ENCODE measurements around the gene YES1.
A peak's percentile ranks its signal among the peaks of the same experiment; 100 is the strongest.
"Not testable (repeated sequence)": the region's sequence is repeated elsewhere in the genome, so short reads cannot be mapped to it uniquely, and the experiment has no call there.

The YES1 gene

DNA sequence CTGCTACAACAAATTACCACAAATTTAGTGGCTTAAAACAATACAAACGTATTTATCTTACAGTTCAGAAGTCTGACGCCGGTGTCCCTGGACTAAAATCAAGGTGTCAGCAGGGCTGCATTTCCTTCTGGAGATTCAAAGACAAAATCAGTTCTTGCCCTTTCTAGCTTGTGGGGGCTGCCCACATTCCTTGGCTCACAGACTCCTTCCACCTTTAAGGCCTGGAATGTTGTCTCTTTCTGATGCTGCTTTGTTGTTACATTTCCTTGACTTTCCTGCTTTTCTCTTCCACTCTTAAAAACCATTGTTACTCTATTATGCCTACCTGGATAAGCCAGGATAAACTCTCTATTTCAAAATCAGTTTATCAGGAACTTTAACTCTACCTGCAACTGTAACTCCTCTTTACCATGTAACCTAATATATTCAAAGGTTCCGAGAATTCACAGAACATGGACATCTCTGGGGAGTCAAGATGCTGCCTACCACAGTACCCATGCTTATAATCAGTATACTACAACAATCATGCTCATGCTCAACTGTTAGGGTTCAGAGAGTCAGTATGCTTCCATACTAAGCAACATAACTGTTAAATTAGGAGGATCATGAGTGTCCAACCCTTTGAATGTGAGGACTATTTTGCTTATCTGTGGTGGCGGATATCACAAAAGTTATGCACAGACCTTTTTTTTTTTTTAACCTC, 27.4 kb downstream of the YES1 start:
- no peak for DNase-seq (ENCODE audit: low spot score)

DNA sequence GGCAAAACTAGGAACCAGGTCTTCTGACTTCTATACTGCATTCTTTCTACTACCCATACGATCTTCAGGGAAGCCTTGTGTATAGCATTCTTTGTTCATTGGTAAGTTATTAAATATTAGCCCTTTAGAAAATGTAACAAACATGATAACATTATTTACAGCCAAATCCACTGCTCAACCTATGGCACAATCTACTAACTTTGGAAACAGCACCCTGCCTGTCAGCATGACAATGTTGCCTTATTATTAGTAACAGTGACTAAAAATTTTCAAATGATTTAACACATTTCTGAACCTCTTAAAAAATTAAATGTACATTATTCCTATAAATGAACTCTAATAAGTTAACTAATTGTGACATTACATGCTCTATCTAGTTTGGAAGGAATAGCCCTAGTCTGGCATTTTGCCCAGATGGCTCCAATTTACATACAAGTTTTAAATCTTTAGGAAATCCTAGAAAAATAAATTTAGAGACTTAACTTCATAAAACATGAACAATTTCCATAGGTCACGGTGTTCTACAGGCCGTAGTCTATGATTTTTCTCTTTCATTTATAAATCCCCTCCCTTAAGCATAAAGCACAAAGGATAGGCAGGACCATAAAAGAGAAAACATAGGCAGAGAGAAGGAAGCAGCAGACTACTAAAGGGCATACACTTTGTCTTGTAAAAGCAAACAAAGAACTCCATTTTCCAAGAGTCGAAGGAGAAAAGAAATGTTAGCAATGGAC, 33.7 kb downstream of the YES1 start:
- no peak for DNase-seq (ENCODE audit: low spot score)

DNA sequence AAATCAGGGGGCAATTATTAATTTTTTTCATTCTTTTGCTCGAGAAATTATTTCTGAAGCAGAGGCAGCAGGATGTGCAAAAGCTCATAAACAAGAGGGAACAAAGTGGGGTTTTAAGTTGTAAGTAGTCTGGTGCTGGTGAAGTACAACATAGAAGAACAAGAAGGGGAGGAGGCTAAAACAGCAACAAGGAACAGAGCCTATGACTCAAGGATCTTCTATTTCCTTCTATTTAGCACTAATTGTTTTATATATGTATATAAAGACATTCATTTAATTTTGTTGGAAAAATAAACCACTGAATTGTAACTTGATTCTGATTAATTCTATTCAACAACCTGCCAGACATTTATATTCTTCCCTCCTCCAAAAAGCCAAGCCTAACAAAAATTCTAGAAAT, 35.0 kb downstream of the YES1 start:
- peak; percentile 14 for DNase-seq (ENCODE audit: low spot score)

DNA sequence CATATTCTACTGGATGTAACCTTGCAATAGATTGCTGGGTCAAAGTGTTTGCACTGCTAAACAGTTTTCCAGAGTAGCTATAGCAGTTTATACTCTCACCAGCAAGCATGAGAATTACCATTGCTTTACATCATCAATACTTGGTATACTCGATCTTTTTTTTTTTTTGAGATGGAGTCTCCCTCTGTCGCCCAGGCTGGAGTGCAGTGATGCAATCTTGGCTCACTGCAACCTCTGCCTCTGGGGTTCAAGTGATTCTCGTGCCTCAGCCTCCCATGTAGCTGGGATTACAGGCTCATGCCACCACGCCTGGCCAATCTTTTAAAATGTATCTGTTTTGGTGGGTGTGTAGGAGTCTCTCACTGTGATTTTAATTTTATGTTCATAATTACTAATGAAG, 36.0 kb downstream of the YES1 start:
- not testable (repeated sequence) for DNase-seq (ENCODE audit: low spot score)

DNA sequence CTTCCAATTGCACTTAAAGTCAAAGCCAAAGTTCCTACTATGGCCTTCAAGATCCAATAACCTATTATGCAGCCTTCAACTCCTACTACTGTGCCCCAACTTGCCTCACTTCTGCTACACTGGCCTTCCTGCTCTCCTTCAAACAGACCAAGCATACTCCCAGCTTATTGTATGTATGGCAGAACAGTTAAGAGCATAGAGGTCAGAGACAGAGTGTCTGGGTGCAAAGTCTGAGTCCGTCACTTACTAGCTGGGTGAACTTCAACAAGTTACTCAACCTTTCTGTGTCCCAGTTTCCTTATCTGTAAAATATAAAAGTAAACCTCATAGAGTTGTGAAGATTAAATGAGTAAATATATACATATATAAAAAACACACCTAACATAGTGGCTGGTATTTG, 37.2 kb downstream of the YES1 start:
- no peak for DNase-seq (ENCODE audit: low spot score)

DNA sequence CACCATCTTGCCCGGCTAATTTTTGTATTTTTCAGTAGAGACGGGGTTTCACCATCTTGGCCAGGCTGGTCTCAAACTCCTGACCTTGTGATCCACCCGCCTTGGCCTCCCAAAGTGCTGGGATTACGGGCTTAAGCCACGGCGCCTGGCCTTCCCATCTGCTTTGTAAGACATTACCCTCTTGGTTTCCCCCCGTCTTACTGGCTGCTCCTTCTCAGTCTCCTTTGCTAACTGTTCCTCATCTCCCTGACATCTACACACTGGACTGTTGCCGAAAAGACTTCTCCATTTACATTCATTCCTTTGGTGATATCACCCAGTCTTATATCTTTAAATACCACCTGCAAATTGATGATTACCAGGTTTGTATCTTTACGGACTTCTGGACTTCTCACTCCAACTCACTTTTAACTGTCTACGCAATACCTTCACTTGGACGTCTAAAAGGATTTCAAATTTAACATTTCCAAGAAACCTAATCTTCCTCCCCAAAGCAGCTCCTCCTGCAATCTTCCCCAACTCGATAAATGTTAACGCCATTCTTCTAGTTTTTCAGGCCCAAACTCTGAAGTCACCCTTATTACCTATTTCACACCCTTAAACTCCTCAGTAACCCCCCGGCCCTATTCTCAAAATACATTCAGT, 37.9 kb downstream of the YES1 start:
- no peak for DNase-seq (ENCODE audit: low spot score)

DNA sequence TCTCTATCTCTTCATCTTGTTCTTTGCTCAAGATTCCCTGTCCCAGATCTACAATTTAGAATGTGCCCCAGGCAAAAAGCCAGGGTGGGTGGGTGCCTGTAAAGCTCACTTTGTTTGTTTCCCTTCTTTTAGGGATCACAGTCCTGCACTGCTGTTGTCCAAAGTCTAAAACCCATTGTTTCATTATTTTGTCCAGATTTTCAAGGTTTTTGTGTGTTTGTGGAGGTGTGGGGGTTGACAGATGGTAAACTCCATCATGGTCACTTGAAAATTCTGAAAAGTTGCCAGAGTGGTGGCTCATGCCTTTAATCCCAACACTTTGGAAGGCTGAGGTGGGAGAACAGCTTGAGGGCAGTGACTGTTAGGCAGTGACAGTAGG, 41.5 kb downstream of the YES1 start:
- DNase-seq (ENCODE audit: low spot score) = no peak

DNA sequence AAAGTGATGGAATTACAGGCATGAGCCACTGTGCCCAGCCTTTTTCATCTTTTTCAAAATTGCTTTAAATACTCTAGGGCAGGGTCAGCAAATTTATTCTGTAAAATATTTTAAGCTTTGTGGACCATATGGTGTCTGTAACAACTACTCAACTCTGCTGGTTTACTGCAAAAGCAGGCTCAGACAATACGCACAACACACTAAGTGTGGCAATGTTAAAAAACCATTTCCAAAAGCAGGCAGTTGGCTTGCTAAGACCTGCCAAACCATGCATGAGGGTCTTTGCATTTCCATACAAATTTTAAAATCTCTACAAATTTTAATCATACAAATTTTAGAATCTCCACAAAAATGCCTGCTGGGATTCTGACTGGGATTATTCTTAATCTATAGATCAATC, 44.1 kb downstream of the YES1 start:
- no peak for DNase-seq (ENCODE audit: low spot score)

DNA sequence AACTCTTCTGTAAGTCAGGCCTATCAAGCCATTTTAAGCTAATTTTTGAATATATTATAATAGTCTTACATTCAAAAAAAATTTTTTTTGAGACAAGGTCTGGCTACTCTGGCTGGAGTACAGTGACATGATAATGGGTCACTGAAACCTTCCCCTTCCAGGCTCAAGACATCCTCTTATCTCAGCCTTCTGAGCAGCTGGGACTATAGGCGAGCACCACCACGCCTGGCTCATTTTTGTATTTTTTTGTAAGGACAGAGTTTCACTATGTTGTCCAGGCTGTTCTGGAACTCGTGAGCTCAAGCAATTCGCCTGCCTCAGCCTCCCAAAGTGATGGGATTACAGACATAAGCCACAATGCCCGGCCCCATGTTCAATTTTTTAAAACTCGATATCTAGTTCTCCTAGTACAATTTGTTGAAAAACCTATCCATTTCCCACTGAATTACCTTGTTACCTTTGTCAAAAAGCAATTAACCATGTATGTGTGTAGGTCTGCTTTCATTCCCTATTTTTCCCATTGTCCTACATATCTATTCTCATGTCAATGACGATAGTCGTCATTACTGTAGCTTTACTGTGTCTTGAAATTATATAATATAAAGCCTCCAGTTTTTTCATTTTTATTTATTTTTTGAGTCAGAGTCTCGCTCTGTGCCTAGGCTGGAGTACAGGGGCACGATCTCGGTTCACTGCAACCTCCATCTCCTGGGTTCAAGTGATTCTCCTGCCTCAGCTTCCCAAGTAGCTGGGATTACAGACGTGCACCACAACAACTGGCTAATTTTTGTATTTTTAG, 44.8 kb downstream of the YES1 start:
- no peak for DNase-seq (ENCODE audit: low spot score)

DNA sequence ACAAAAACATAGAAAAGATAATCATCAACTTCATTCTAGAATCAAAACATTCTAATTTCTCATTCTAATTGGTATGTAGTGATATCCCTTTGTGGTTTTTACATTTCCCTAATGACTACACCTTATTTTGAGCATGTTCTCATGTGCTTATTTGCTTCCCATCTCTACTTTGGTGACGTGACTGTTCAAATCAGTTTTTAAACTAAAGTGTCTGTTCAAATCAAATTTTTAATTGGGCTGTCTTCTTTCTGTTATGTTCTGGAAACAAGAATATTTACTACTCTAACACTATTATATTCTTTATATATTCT, 45.5 kb downstream of the YES1 start:
- DNase-seq (ENCODE audit: low spot score) = no peak

DNA sequence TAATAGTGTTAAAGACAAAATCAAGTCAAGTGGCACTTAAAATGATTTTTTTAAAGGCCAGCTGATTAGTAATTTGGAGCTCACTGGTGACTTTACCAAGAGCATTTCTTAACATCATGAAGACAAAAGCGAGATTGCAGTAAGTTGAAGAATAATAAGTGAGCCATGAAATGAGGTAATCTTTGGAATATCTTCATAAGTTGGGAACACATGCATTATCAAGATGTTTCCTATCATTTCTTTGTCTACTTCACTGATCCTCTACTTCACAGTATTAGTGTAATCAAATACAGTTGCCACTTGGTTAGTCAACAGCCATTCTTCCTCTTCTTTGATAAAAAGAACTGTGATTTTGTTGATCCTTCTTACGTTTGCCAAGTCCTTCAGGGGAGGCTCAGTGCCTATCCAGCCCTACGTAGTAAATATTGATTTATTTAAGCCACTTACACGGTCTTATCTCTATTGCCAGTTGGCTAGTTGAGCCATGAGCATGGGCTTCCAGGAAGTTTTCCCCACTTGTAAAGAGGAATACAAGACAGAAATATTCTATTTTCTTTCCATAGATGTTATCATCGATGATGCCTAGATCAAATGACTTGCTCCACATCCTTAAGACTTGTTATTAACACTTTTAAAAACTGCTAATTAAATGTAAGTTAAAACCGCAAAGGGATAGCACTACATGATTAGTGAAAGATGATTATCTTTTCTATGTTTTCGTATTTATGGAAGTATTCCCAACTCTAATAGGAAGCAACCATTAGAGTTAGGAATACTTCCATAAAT, 46.1 kb downstream of the YES1 start:
- no peak for DNase-seq (ENCODE audit: low spot score)

DNA sequence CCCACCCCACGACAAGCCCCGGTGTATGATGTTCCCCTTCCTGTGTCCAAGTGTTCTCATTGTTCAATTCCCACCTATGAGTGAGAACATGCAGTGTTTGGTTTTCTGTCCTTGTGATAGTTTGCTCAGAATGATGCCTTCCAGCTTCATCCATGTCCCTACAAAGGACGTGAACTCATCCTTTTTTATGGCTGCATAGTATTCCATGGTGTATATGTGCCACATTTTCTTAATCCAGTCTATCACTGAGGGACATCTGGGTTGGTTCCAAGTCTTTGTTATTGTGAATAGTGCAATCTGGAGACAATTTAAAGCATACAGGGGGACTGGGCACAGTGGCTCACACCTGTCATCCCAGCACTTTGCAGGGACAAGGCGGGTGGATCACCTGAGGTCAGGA, 52.2 kb downstream of the YES1 start:
- not testable (repeated sequence) for DNase-seq (ENCODE audit: low spot score)

DNA sequence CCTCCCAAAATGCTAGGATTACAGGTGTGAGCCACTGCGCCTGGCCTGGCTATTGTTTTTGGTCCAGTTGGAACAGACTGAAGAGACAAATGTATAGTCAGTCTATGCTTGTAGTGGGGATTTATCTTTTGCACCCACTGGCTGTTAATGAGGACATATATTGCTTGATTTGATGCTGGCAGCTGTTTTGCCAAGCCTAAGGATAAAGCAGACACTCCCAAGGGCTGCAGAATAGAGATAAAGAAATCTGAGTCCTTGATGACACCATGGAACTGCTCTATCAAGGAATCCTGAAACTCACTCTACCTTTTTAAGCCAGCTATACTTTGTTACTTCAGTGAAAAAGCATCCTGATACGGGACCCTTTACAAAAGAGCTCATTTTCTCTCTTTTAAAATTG, 56.5 kb downstream of the YES1 start:
- DNase-seq (ENCODE audit: low spot score) = no peak

DNA sequence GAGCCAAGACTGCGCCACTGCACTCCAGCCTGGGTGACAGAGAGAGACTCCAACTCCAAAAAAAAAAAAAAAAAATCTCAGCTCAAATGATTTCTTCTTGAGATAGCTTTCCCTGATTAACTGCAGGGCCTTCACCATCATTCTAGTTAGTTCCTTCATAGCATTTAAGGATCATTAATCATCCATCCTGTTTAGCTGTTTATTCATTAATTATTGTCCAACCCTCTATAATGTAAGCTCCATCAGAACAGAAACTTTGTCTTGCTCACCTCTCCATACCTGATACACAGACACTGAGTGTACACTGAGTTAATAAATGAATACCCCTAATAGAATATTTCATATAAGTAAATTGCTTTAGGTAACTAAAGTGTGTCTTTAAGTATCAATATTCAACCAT, 57.4 kb downstream of the YES1 start:
- DNase-seq (ENCODE audit: low spot score) = no peak

DNA sequence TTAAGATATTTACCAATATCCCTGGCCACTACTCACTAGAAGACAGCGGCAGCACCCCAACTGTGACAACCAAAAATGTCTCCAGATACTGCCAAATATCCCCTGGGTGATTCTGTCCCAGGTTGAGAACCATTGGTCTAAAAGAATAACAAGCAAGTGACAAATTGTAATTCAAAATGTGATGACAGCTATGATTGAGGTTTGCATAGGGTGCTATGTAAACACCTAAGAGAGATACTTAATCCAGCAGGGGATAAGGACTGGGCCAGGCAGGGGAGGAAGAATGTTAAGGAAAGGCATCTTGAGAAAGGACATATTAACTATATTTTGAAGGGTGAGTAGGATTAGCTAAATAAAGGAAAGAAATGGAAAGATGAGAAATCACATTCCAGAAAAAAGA, 61.6 kb downstream of the YES1 start:
- no peak for DNase-seq (ENCODE audit: low spot score)

DNA sequence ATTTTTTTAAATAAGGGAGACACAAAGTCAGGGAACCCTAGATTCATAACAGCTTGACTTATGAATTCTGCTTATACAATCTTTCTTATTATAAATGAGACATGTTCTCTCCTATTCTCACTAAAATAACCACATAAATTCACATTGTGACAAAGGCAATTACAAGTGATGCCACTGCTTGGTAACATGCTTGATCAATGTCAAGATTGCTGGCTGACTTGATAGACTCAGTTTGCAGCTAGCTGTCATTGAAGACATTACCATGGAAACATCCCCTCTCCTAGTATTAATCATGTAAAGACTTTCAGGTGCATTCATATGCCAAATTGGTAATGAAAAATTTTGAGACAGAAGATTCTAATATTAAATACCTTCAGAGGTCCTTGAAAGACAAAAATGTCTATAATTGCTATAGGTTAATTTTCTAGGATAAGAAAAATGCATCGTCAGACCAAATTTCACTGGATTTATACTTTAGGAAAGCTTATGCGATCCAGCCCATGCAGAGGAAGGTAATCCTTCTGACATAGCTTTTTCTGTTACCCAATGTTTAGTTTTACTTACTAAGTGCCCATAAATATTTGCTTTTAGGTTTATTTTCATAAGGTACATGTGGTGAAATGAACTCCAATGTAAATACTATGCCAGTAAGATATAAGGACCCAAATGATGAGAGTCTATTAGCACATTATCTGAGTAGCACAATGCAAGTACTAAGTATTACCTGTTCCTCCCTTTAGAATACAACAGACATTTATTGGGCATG, 67.0 kb downstream of the YES1 start:
- DNase-seq (ENCODE audit: low spot score) = no peak

DNA sequence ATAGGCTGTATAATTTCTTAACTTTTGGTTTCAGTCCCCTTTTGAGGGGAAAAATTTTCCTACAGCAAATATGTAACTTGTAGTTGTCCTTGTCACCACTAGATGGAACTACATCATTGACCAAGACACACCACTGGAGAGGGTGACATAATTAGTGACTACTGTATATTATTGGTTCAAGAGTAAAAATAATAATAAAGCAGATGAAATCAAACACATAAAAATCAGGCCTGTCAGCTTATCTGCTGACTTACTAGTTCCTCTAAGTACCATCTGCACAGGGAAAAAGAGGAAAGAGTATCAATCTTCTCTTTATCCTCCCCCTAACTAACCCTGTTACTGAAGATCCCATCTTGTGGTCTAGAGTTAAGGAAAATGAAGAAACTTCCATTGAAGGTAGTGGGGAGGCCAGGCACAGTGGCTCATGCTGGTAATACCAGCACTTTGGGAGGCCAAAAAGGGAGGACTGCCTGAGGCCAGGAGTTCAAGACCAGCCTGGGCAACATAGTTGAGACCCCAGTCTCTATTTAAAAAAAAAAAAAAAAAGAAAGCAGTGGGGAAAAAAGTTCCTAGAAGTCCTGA, 70.0 kb downstream of the YES1 start:
- DNase-seq (ENCODE audit: low spot score) = peak; percentile 53

DNA sequence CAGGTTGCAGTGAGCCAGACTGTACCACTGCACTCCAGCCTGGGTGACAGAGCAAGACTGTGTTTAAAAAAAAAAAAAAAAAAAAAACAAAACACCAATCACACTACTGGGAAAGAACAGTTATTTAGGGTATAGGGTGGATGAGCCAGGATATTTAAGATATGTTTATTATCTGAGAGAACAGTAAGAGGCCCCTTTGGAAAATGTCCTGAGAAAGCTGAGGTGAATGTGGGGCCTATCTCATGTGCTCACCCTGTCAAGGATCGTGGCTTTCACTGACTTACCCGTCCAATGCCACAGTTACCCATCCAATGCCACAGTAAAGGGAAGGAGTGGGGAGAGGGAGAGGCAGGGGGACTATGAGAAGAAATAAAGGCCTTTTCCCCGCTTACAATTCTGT, 79.7 kb downstream of the YES1 start:
- no peak for DNase-seq (ENCODE audit: low spot score)

DNA sequence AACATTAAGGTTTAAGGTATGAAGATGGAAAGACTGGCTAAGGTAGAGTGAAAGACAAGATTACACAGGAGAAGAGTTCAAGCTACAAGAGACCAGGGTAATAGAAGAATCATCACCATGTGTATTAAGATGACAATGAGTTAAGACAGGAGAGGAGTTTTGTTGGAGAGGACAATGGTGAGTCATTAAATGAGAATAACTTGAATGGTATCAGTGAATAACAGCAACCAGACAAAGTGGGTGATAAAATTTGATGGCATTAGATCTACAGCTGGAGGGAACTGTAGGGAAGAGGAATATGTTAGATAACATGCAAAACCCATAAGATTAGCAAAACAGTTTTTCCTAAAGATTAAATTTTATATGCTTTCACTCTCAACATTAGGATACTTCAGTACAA, 80.9 kb downstream of the YES1 start:
- DNase-seq (ENCODE audit: low spot score) = no peak

DNA sequence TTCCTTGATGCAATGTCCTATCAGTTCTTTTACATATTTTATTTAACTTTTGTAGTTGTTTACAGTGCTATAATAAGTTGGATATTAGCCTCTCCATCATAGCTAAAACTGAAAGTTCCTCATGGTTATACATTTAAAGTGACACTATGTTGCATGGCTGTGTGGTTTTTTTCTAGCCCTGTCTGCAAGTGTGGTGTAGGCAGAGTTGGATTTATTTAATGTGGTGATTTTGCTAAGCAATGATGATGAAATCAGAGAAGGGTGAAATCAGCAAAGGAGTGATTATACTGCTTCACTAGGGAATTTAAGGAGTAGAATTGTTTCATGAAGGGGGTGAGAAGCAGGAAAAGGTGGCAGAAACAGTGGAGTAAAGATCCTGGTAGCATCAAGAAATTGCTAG, 81.3 kb downstream of the YES1 start:
- DNase-seq (ENCODE audit: low spot score) = no peak

DNA sequence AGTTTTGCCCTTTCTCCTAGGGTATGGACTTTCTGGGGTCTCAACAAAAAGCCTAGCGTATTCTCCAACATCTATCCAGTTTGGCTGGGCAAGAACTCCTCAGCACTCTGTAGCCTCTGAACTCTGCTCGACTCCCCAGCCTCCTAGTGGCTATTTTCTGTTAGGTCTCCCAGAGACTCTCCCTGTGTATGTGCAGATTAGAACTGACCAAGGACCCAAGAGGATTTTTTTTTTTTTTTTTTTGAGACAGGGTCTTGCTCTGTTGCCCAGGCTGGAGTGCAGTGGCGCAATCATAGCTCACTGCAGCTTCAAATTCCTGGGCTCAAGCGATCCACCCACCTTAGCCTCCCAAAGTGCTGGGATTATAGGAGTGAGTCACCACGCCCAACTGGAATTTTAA, 81.9 kb downstream of the YES1 start:
- DNase-seq (ENCODE audit: low spot score) = not testable (repeated sequence)

Measured in hepatic stellate cell (primary cell).